DND-41 (cell line): Measurements from ENCODE around the gene VWA3B.

ENCODE experiments used
- CTCF ChIP-seq: IDR thresholded peaks from 2 replicates; pipeline ENCODE4 v1.5.1; 2012; ENCODE audit warnings: borderline replicate concordance, low read length, moderate library complexity, mild to moderate bottlenecking; ENCODE audit not compliant: poor library complexity, severe bottlenecking; ENCODE audit errors: extremely low read depth
- EZH2 ChIP-seq: IDR thresholded peaks from 3 replicates; pipeline ENCODE4 v1.6.1; 2012; ENCODE audit warnings: borderline replicate concordance, low read depth, mild to moderate bottlenecking, moderate library complexity, low read length, inconsistent platforms; ENCODE audit not compliant: severe bottlenecking

DNA sequence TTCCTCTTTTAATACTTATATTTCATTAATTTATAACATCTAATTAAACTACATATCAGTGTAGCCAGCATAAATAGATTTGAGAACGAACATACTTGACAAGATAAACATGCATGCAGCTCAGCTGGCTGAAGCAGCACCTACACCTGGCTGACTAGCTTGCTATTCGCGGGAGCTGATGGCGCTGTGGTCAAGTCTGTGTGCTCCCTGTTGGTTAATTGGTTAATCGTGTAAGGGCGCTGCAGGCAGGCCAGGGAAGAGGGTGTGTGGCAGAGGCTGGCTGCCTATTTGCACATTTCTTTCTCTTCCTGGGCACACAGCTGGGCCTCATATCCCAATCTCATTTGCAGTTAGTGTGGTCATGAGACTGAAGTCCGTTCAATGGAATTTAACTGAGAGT lies 14.5 kb upstream of the VWA3B start:
- TF ChIP-seq CTCF: no peak
- TF ChIP-seq EZH2: no peak
